GM18502 (cell line): Measurements from ENCODE around the gene REC114.

Experiments used
- ATAC-seq: cut with Tn5 transposase; IDR thresholded peaks from one replicate; pipeline ENCODE4 v1.9.1; 2021; ENCODE audit warnings: mild to moderate bottlenecking; ENCODE audit not compliant: unreplicated experiment, poor library complexity

Gene REC114

GRCh38 chr15:73601451-73602445 lies 158.8 kb downstream of the REC114 start:
- ATAC-seq, result no peak

DNA sequence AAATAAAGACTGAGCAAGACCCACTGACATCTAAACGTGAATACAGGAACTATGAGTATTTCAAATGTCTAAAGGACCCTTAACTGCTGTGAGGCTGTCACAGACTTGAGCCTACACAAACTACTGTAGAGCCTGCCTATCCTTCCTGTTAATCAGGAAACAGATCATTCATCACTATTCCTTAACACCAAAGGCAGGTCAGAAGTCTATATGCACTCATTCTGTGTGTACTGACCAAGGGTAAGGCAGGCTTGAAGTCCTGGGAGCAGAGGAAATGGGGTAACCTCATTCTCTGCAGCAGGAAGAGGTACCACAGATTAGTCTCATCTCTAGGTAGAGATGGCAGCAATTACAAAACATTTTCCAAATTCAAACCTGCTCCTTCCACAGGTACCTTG lies 159.5 kb downstream of the REC114 start:
- ATAC-seq, result no peak

- no peak for ATAC-seq
Observed at GRCh38 chr15:73602992-73603391, 160.0 kb downstream of the REC114 start.

DNA sequence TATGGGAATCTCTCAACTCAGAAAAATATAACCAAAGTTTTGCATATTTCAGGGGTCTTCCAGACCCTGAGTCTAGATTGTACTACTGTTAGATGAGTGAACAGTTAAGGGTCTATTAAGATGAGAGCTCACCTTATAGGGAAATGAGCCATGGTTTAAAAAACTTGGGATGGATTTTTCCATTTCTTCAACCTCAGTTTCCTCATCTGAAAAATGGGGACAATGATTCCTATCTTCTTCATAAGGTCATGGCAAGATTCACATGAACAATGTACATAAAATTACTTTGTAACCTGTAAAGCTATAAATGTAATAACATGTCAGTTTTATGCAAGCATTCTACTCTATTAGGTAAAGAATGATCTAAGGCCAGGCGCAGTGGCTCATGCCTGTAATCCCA lies 161.5 kb downstream of the REC114 start:
- ATAC-seq, result no peak

GRCh38 chr15:73605759-73606436 lies 162.9 kb downstream of the REC114 start:
- ATAC-seq, result no peak

DNA sequence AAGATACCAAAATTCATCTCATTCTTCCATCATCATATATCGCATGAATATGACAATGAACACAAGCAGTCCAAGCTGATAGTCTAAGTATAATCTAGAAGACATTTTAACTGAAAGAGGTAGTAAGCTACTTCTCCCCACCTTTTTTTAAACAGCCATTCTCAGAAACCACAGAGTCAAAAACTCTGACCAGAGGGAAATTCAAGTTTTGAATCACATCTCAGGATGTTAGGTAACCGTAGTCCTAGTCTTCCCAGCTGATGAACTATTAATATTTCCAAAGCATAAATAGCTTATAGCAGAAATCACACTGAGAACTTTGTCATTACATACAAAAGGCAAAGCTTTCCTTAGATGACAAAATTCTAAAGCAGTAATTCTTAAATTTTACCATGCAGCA lies 164.4 kb downstream of the REC114 start:
- no peak for ATAC-seq

- no peak for ATAC-seq
Observed at GRCh38 chr15:73607843-73608242, 164.9 kb downstream of the REC114 start.

DNA sequence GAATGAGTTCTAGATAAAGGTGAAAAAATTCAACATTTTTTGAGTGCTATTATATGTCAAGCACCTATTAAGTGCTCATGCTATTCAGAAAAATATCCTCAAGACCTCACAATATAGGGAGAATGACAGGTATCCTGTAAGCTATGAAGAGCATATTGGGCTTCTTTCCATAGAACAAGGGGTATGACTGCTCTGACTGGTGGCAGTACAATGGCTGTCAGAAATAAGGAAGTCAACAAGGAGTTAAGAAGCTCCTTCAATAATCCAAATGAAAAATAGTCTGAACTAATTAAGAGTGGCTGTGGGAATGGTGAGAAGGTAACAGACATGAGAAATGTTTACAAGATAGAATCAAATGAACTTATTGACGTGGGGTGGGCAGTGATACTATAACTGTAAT lies 165.5 kb downstream of the REC114 start:
- ATAC-seq, result no peak

- ATAC-seq, result no peak
Observed at GRCh38 chr15:73608941-73609340, 166.0 kb downstream of the REC114 start.
